Tibial artery (tissue), 4 donors: Measurements from ENCODE around the gene ZNF821.
"Not testable (repeated sequence)": the region's sequence is repeated elsewhere in the genome, so short reads cannot be mapped to it uniquely, and the experiment has no call there.

Source experiments
- DNase-seq, 2 donors: peaks; one replicate each; pipeline ENCODE4 v3.0.0-alpha.2; 2019
- H3K27ac ChIP-seq, 2 donors: fragments of 200-600 bp; sonication (generic) in 1 of 2; 1 replicate in 1 of 2; 2 replicates in 1 of 2; pipeline ENCODE4 v1.5.1; 2018 to 2019; ENCODE audit warnings: mild to moderate bottlenecking in 1 of 2
- H3K27me3 ChIP-seq, 2 donors: fragments of 200-600 bp; sonication (generic) in 1 of 2; one replicate each; pipeline versions ENCODE4 v1.5.1 to v1.6.0; 2016 to 2019
- H3K36me3 ChIP-seq, 3 donors: fragments of 200-600 bp; sonication (generic) in 2 of 3; one replicate each; pipeline ENCODE4 v1.5.1; 2016 to 2019; ENCODE audit warnings: mild to moderate bottlenecking in 2 of 3
- H3K4me1 ChIP-seq, 4 donors: fragments of 200-600 bp; sonication (generic) in 2 of 4; 1 replicate in 3 of 4; 2 replicates in 1 of 4; pipeline ENCODE4 v1.5.1; 2016 to 2019
- H3K4me3 ChIP-seq, 2 donors: fragments of 200-600 bp; sonication (generic) in 1 of 2; 1 replicate in 1 of 2; 2 replicates in 1 of 2; pipeline ENCODE4 v1.5.1; 2018 to 2019; ENCODE audit warnings: mild to moderate bottlenecking in 2 of 2
- H3K9me3 ChIP-seq, 3 donors: fragments of 200-600 bp; sonication (generic) in 1 of 3; one replicate each; pipeline ENCODE4 v1.5.1; 2016 to 2019
- CTCF ChIP-seq, 2 experiments: fragments of 200-600 bp in 1 of 2; fragments of 450-650 bp in 1 of 2; IDR thresholded peaks; one replicate each; pipeline ENCODE4 v1.5.1; 2017 to 2019; ENCODE audit warnings: antibody characterized with exemption in 2 of 2, mild to moderate bottlenecking in 1 of 2, moderate library complexity in 1 of 2
- intact Hi-C: fragments of 100-400 bp; cut with DNase I; formaldehyde crosslinking; loops from one replicate; pipeline ENCODE4 v1.15.0; 2023; ENCODE audit warnings: low total_unique reads

ZNF821 gene

GRCh38 chr16:71826533-71827017, 57.4 kb downstream of the ZNF821 start:
- Histone ChIP-seq H3K4me3 (no peak overlapping the region), H3K27me3 (no peaks in the 10 kb centered on the region), H3K4me1 (no peaks in the 10 kb centered on the region), H3K27ac (no peak overlapping the region), H3K36me3 (no peaks in the 10 kb centered on the region), H3K9me3 (no peaks in the 10 kb centered on the region)
- no peak for DNase-seq
- TF ChIP-seq CTCF (IDR thresholded peaks at IDR 0.05): no peak
- intact Hi-C loops: no loop called here

GRCh38 chr16:71817155-71817500, 66.9 kb downstream of the ZNF821 start:
- H3K36me3 ChIP-seq, DNase-seq, H3K9me3 ChIP-seq, H3K27me3 ChIP-seq: not testable (repeated sequence)
- Histone ChIP-seq H3K27ac (peak overlapping the region; percentile 82 to 89), H3K4me1 (peaks cover 5 to 23% (median 20%) of the 10 kb centered on the region in 4 donors), H3K4me3 (peak overlapping the region; percentile 6 to 35)
- intact Hi-C loops: loop anchor here (10.0 kb wide), 1 partner anchor 92 kb away; the partner anchor contains the start of gene PHLPP2

GRCh38 chr16:71811261-71811803, 72.7 kb downstream of the ZNF821 start:
- Histone ChIP-seq H3K4me1 (peaks cover 5 to 21% (median 15%) of the 10 kb centered on the region in 4 donors), H3K9me3 (no peaks in the 10 kb centered on the region), H3K36me3 (peaks cover 0 to under 1% (median 0%) of the 10 kb centered on the region in 3 donors)

GRCh38 chr16:71810155-71810530, 73.8 kb downstream of the ZNF821 start:
- not testable (repeated sequence) for H3K4me3 ChIP-seq, DNase-seq, H3K27me3 ChIP-seq, H3K9me3 ChIP-seq, H3K36me3 ChIP-seq
- H3K27ac ChIP-seq: peak overlapping the region in 1 of 2 donors; percentile 94
- peaks cover 5 to 28% (median 14%) of the 10 kb centered on the region in 4 donors for H3K4me1 ChIP-seq
- intact Hi-C loops: loop anchor here (5.0 to 10.0 kb wide), 2 partner anchors 37 to 85 kb away; partner anchors contain the start of genes ATXN1L and PHLPP2

More at GRCh38 chr16:71811261-71811803, 72.7 kb downstream of the ZNF821 start:
- no peak for DNase-seq
- no peak overlapping the region for H3K4me3 ChIP-seq
- no peak overlapping the region for H3K27ac ChIP-seq
- intact Hi-C loops: loop anchor here (5.0 to 10.0 kb wide), 2 partner anchors 36 to 87 kb away; partner anchors contain the start of genes ATXN1L and PHLPP2
- no peaks in the 10 kb centered on the region for H3K27me3 ChIP-seq
- TF ChIP-seq CTCF (IDR thresholded peaks at IDR 0.05): no peak
